H1 (cell line): ENCODE results near the gene SLC26A8. TPM values are rescaled to one million over a fixed set of nuclear protein-coding genes. Genes with fewer than 3 reads are reported as not detected.

Experiments used
- NRF1 ChIP-seq: IDR thresholded peaks from 2 replicates; pipeline ENCODE4 v1.6.1; 2011; ENCODE audit warnings: mild to moderate bottlenecking, low read depth, low read length, improper control_type of control experiment
- POU5F1 ChIP-seq: IDR thresholded peaks from 2 replicates; pipeline ENCODE4 v1.6.1; 2011; ENCODE audit warnings: low read depth, mild to moderate bottlenecking, low read length, moderate library complexity
- SP2 ChIP-seq: IDR thresholded peaks from 2 replicates; pipeline ENCODE4 v1.6.1; 2012; ENCODE audit warnings: mild to moderate bottlenecking, low read length, inconsistent platforms
- polyA plus RNA-seq, 7 experiments: library from polyadenylated mRNA; depleted of rRNA in 3 of 7; stranded (reverse) in 5 of 7; unstranded in 2 of 7; fragments of >200 nt in 5 of 7; fragments of 200-250 nt in 2 of 7; gene quantifications; 1 replicate in 5 of 7; 2 replicates in 1 of 7; 4 replicates in 1 of 7; pipeline versions ENCODE4 v1.2.1 to v1.2.3, GENCODE V29; 2011 to 2013; ENCODE audit warnings: missing spikeins in 2 of 7, mixed read lengths in 2 of 7
- total RNA-seq: library from RNA; stranded (reverse); fragmentation: NEBNext Ultra II Directional; extraction: Animal tissue kit (Norgen Biotek cat#: 25700); gene quantifications from 2 replicates; pipeline ENCODE4 v1.2.1, GENCODE V29; 2021

The SLC26A8 gene
- total and polyA plus RNA-seq, 2 of the 8 experiments (the other 6 are each of a cell fraction or from before 2014, with no cell fraction given) = 0.56 to 0.57 TPM

GRCh38 chr6:36063318-36064060 lies 39.0 kb upstream of the SLC26A8 start (continued):
- no peak for TF ChIP-seq SP2
- no peak for TF ChIP-seq NRF1
- TF ChIP-seq POU5F1 = no peak
- TF ChIP-seq, all 59 proteins: peak for 0
